ENCODE data around the gene ZDHHC4.

GRCh38 chr7:6615723-6616555 lies 38.7 kb downstream of the ZDHHC4 start:
- TF ChIP-seq CTCF (IDR thresholded peaks at IDR 0.05; ENCODE audit: low read depth, low read length) (no peak), EZH2phosphoT487 (IDR thresholded peaks at IDR 0.05; ENCODE audit: low read depth) (no peak)
